Kidney (tissue), 14 donors: Measurements from ENCODE around the gene MSANTD1. TPM values are rescaled to one million over a fixed set of nuclear protein-coding genes. Genes with fewer than 3 reads are reported as not detected.
A peak's percentile ranks its signal among the peaks of the same experiment; 100 is the strongest.

Source experiments
- DNase-seq, 5 donors: peaks; one replicate each; pipeline ENCODE4 v3.0.0-alpha.2; 2013 to 2020
- FAIRE-seq: peaks from 2 replicates; lab custom pipeline; 2012; peaks lifted over from hg19 to GRCh38; lab: Jason Lieb, UNC
- H3K27ac ChIP-seq, 2 donors: one replicate each; pipeline ENCODE4 v1.7.0; 2013; ENCODE audit warnings: low read depth in 2 of 2, low read length in 2 of 2, inconsistent platforms in 1 of 2
- H3K27me3 ChIP-seq: one replicate; pipeline ENCODE4 v1.7.1; 2013; ENCODE audit warnings: low read length, inconsistent platforms; ENCODE audit not compliant: control insufficient read depth, insufficient read depth
- H3K36me3 ChIP-seq, 3 donors: one replicate each; pipeline versions ENCODE4 v1.7.0 to v1.7.1; 2013; ENCODE audit warnings: low read length in 3 of 3, control low read depth in 1 of 3, inconsistent platforms in 1 of 3; ENCODE audit not compliant: insufficient read depth in 3 of 3, control insufficient read depth in 2 of 3
- H3K4me1 ChIP-seq, 3 donors: one replicate each; pipeline versions ENCODE4 v1.7.0 to v1.7.1; 2013; ENCODE audit warnings: low read length in 3 of 3, inconsistent platforms in 1 of 3, low read depth in 1 of 3; ENCODE audit not compliant: control insufficient read depth in 2 of 3, insufficient read depth in 2 of 3
- H3K4me3 ChIP-seq, 3 donors: one replicate each; pipeline versions ENCODE4 v1.7.0 to v1.8.1; 2013; ENCODE audit warnings: low read length in 3 of 3, control low read depth in 1 of 3, inconsistent platforms in 1 of 3
- H3K9ac ChIP-seq, 3 donors: one replicate each; pipeline versions ENCODE4 v1.7.0 to v1.7.1; 2013; ENCODE audit warnings: low read length in 3 of 3, control low read depth in 1 of 3, inconsistent platforms in 1 of 3
- H3K9me3 ChIP-seq, 3 donors: one replicate each; pipeline versions ENCODE4 v1.7.0 to v1.7.1; 2013; ENCODE audit warnings: low read length in 3 of 3, control low read depth in 1 of 3, inconsistent platforms in 1 of 3; ENCODE audit not compliant: control insufficient read depth in 2 of 3, insufficient read depth in 1 of 3
- CTCF ChIP-seq: IDR thresholded peaks from 3 replicates; pipeline ENCODE4 v1.5.1; 2012; ENCODE audit warnings: mild to moderate bottlenecking, moderate library complexity, borderline replicate concordance; ENCODE audit not compliant: insufficient read depth; ENCODE audit errors: extremely low read depth
- intact Hi-C: fragments of 100-400 bp; cut with DNase I; formaldehyde crosslinking; loops from one replicate; pipeline ENCODE4 v1.11.1; 2022
- polyA plus RNA-seq: library from polyadenylated mRNA; stranded (reverse); fragments of 350-450 nt; fragmentation: Illumina TruSeq; extraction: RNeasy Lipid Tissue Mini Kit (QIAGEN cat#74804); gene quantifications from one replicate; pipeline ENCODE4 v1.2.3, GENCODE V29; 2014; ENCODE audit warnings: low read depth, low replicate concordance; ENCODE audit not compliant: insufficient read depth
- total RNA-seq: library from RNA; stranded (reverse); fragmentation: NEBNext Ultra II Directional; extraction: Animal tissue kit (Norgen Biotek cat#: 25700); gene quantifications from one replicate; pipeline ENCODE4 v1.2.1, GENCODE V29; 2021
- donor health status: control.
- donor health status: control.
- donor health status: control.
- donor health status: control.
- donor health status: control.
- donor health status: DM: yes; HTN: yes; CAD: no.
- donor health status: Normal renal cell carcinoma (clear cell type).

The MSANTD1 gene
- total and polyA plus RNA-seq, 2 donors from 2014 or later: 0.91 TPM; not detected in 1

- Histone ChIP-seq H3K27ac (no peak overlapping the region), H3K9ac (no peak overlapping the region), H3K27me3 (no peaks in the 10 kb centered on the region), H3K36me3 (no peaks in the 10 kb centered on the region), H3K4me1 (peaks cover 0 to 4% (median 0%) of the 10 kb centered on the region in 3 donors), H3K4me3 (no peak overlapping the region), H3K9me3 (no peaks in the 10 kb centered on the region)
- FAIRE-seq (no peak), DNase-seq (peak in 1 of 5 donors; percentile 17)
- no peak for TF ChIP-seq CTCF
- intact Hi-C loops: no loop called here
Measured at GRCh38 chr4:3271131-3271530, 22.2 kb downstream of the MSANTD1 start.

GRCh38 chr4:3276986-3277385, 28.0 kb downstream of the MSANTD1 start:
- no peaks in the 10 kb centered on the region for H3K9me3 ChIP-seq
- H3K9ac ChIP-seq: no peak overlapping the region
- H3K27ac ChIP-seq: no peak overlapping the region
- H3K27me3 ChIP-seq: no peaks in the 10 kb centered on the region
- H3K4me1 ChIP-seq: no peaks in the 10 kb centered on the region
- intact Hi-C loops: no loop called here
- peak in 1 of 5 donors; percentile 28 for DNase-seq
- no peak for TF ChIP-seq CTCF
- FAIRE-seq: no peak
- H3K36me3 ChIP-seq: no peaks in the 10 kb centered on the region
- no peak overlapping the region for H3K4me3 ChIP-seq

DNA sequence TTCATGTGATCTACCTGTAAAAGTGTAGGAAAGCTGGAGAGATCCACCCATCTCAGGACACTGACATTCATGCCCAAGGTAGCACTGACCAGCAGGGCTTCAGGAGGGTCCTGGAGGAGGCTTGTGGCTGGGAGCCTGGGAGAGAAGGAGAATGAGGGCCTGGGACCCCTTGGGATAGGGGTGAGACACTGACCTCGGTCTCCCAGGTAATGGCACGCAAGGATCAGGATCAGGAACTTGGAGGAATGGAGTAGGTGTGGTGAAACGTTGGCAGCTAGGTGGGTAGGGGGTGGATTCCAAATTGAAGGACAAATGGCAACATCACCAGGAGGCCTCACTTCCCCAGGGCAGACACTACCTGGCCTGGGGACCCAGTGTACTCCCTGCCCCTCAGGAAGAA, 31.5 kb downstream of the MSANTD1 start:
- no peaks in the 10 kb centered on the region for H3K4me1 ChIP-seq
- no peaks in the 10 kb centered on the region for H3K9me3 ChIP-seq
- H3K9ac ChIP-seq: no peak overlapping the region
- no peaks in the 10 kb centered on the region for H3K27me3 ChIP-seq
- no peaks in the 10 kb centered on the region for H3K36me3 ChIP-seq
- H3K4me3 ChIP-seq: no peak overlapping the region
- intact Hi-C loops: no loop called here
- FAIRE-seq: no peak
- no peak for DNase-seq
- H3K27ac ChIP-seq: no peak overlapping the region
- TF ChIP-seq CTCF: no peak

DNA sequence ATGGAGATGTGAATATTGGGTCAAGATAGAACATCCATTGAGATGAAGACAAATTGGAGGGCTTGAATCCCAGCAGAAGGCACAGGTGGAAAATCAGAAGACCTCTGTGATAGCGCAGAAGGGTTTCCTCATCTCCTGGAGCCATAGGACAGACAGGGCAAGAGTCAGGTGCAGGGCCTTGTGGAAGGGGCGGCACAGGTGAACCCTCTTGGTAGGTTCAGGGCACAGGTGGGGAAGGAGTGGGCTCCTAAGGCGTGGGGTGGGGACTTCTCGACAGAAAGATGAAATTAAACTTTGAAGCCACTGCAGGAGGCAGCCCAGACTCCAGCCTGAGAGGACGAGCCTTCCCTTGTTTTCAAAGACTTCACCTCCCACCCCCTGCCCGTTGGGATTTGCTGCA, 34.5 kb downstream of the MSANTD1 start:
- Histone ChIP-seq H3K4me1 (no peaks in the 10 kb centered on the region), H3K9ac (no peak overlapping the region), H3K36me3 (no peaks in the 10 kb centered on the region), H3K27ac (no peak overlapping the region), H3K27me3 (no peaks in the 10 kb centered on the region), H3K4me3 (no peak overlapping the region), H3K9me3 (no peaks in the 10 kb centered on the region)
- no peak for DNase-seq
- intact Hi-C loops: no loop called here
- TF ChIP-seq CTCF: no peak
- FAIRE-seq: no peak
